Measurements from ENCODE around the gene CTNNAL1.

CTNNAL1 gene

GRCh38 chr9:109017061-109017460 is 3.8 kb upstream of the CTNNAL1 start:
- Histone ChIP-seq H3K23ac (ENCODE audit: low read depth, low read length, poor library complexity) (no peak overlapping the region), H3K14ac (ENCODE audit: low read length) (no peak overlapping the region), H3K36me3 (replicated peaks in 1 of 2; ENCODE audit: control insufficient read depth in 2 of 2, insufficient read depth in 2 of 2, low read length in 2 of 2) (peaks cover 4 to 44% of the 10 kb centered on the region in 2 donors), H3K4me1 (ENCODE audit: control insufficient read depth in 2 of 2, insufficient read depth in 1 of 2, low read depth in 1 of 2, low read length in 2 of 2) (peaks cover 7% of the 10 kb centered on the region in 2 donors), H2BK5ac (ENCODE audit: low read length) (no peak overlapping the region), H2BK120ac (ENCODE audit: low read depth, low read length) (no peak overlapping the region), H3K18ac (ENCODE audit: low read length) (no peak overlapping the region), H4K91ac (ENCODE audit: low read depth, low read length, poor library complexity) (no peak overlapping the region), H3K27ac (replicated peaks; ENCODE audit: low read length) (no peak overlapping the region), H3K4ac (ENCODE audit: low read length) (no peak overlapping the region), H3K27me3 (ENCODE audit: control insufficient read depth in 3 of 3, insufficient read depth in 3 of 3, low read depth in 1 of 3, low read length in 3 of 3) (no peaks in the 10 kb centered on the region), H2BK15ac (ENCODE audit: low read length) (no peak overlapping the region), H3K4me2 (ENCODE audit: insufficient read depth, low read length, poor library complexity, severe bottlenecking) (no peak overlapping the region), H3K79me1 (ENCODE audit: low read depth, low read length) (peaks cover 4% of the 10 kb centered on the region), H2AFZ (ENCODE audit: low read length) (no peak overlapping the region), H3K9me3 (replicated peaks in 1 of 2; ENCODE audit: control insufficient read depth in 2 of 2, insufficient read depth in 1 of 2, low read depth in 1 of 2, low read length in 2 of 2) (no peaks in the 10 kb centered on the region), H2AK5ac (ENCODE audit: low read depth, low read length) (no peak overlapping the region), H3K9ac (ENCODE audit: low read depth, low read length, poor library complexity) (no peak overlapping the region), H4K8ac (ENCODE audit: low read depth, low read length) (no peak overlapping the region), H2BK12ac (ENCODE audit: low read length) (no peak overlapping the region), H3K4me3 (ENCODE audit: low read length in 2 of 2) (no peak overlapping the region)
- no peak for DNase-seq (ENCODE audit: low spot score)

GRCh38 chr9:109016132-109016531 is 2.8 kb upstream of the CTNNAL1 start:
- Histone ChIP-seq H3K18ac (ENCODE audit: low read length) (no peak overlapping the region), H2BK5ac (ENCODE audit: low read length) (no peak overlapping the region), H4K8ac (ENCODE audit: low read depth, low read length) (no peak overlapping the region), H3K4me2 (ENCODE audit: insufficient read depth, low read length, poor library complexity, severe bottlenecking) (no peak overlapping the region), H3K4me3 (ENCODE audit: low read length in 2 of 2) (no peak overlapping the region), H3K4me1 (ENCODE audit: control insufficient read depth in 2 of 2, insufficient read depth in 1 of 2, low read depth in 1 of 2, low read length in 2 of 2) (peaks cover 9 to 16% of the 10 kb centered on the region in 2 donors), H3K27me3 (ENCODE audit: control insufficient read depth in 3 of 3, insufficient read depth in 3 of 3, low read depth in 1 of 3, low read length in 3 of 3) (no peaks in the 10 kb centered on the region), H2BK120ac (ENCODE audit: low read depth, low read length) (no peak overlapping the region), H3K9ac (ENCODE audit: low read depth, low read length, poor library complexity) (no peak overlapping the region), H3K36me3 (replicated peaks in 1 of 2; ENCODE audit: control insufficient read depth in 2 of 2, insufficient read depth in 2 of 2, low read length in 2 of 2) (peaks cover 4 to 42% of the 10 kb centered on the region in 2 donors), H2BK15ac (ENCODE audit: low read length) (no peak overlapping the region), H2AFZ (ENCODE audit: low read length) (no peak overlapping the region), H3K9me3 (replicated peaks in 1 of 2; ENCODE audit: control insufficient read depth in 2 of 2, insufficient read depth in 1 of 2, low read depth in 1 of 2, low read length in 2 of 2) (no peaks in the 10 kb centered on the region), H3K14ac (ENCODE audit: low read length) (no peak overlapping the region), H3K4ac (ENCODE audit: low read length) (no peak overlapping the region), H3K27ac (replicated peaks; ENCODE audit: low read length) (no peak overlapping the region), H3K79me1 (ENCODE audit: low read depth, low read length) (peaks cover 4% of the 10 kb centered on the region), H2BK12ac (ENCODE audit: low read length) (no peak overlapping the region), H2AK5ac (ENCODE audit: low read depth, low read length) (no peak overlapping the region), H3K23ac (ENCODE audit: low read depth, low read length, poor library complexity) (no peak overlapping the region), H4K91ac (ENCODE audit: low read depth, low read length, poor library complexity) (no peak overlapping the region)
- DNase-seq (ENCODE audit: low spot score): no peak
- no CpG with 5 or more reads among the region's 1 CpG for WGBS, 2 donors (ENCODE audit: extremely low coverage in 2 of 2, insufficient read length in 2 of 2, insufficient replicate concordance in 1 of 2)

GRCh38 chr9:109014608-109015280 is 1.4 kb upstream of the CTNNAL1 start:
- Histone ChIP-seq H3K9me3 (replicated peaks in 1 of 2; ENCODE audit: control insufficient read depth in 2 of 2, insufficient read depth in 1 of 2, low read depth in 1 of 2, low read length in 2 of 2) (peaks cover 0 to 5% of the 10 kb centered on the region in 2 donors), H3K4me3 (ENCODE audit: low read length in 2 of 2) (no peak overlapping the region), H4K8ac (ENCODE audit: low read depth, low read length) (no peak overlapping the region), H3K4ac (ENCODE audit: low read length) (no peak overlapping the region), H3K9ac (ENCODE audit: low read depth, low read length, poor library complexity) (no peak overlapping the region), H3K79me1 (ENCODE audit: low read depth, low read length) (peaks cover 4% of the 10 kb centered on the region), H3K36me3 (replicated peaks in 1 of 2; ENCODE audit: control insufficient read depth in 2 of 2, insufficient read depth in 2 of 2, low read length in 2 of 2) (peaks cover 2 to 28% of the 10 kb centered on the region in 2 donors), H2BK12ac (ENCODE audit: low read length) (no peak overlapping the region), H3K23ac (ENCODE audit: low read depth, low read length, poor library complexity) (no peak overlapping the region), H4K91ac (ENCODE audit: low read depth, low read length, poor library complexity) (peak overlapping the region; percentile 86), H3K14ac (ENCODE audit: low read length) (no peak overlapping the region), H3K18ac (ENCODE audit: low read length) (no peak overlapping the region), H3K27me3 (ENCODE audit: control insufficient read depth in 3 of 3, insufficient read depth in 3 of 3, low read depth in 1 of 3, low read length in 3 of 3) (no peaks in the 10 kb centered on the region), H2AK5ac (ENCODE audit: low read depth, low read length) (no peak overlapping the region), H3K27ac (replicated peaks; ENCODE audit: low read length) (no peak overlapping the region), H3K4me1 (ENCODE audit: control insufficient read depth in 2 of 2, insufficient read depth in 1 of 2, low read depth in 1 of 2, low read length in 2 of 2) (peaks cover 9 to 22% of the 10 kb centered on the region in 2 donors), H2AFZ (ENCODE audit: low read length) (no peak overlapping the region), H2BK5ac (ENCODE audit: low read length) (no peak overlapping the region), H2BK120ac (ENCODE audit: low read depth, low read length) (no peak overlapping the region), H2BK15ac (ENCODE audit: low read length) (no peak overlapping the region), H3K4me2 (ENCODE audit: insufficient read depth, low read length, poor library complexity, severe bottlenecking) (no peak overlapping the region)
- WGBS, 2 donors (ENCODE audit: extremely low coverage in 2 of 2, insufficient read length in 2 of 2, insufficient replicate concordance in 1 of 2): no CpG with 5 or more reads among the region's 7 CpGs
- no peak for DNase-seq (ENCODE audit: low spot score)

DNA sequence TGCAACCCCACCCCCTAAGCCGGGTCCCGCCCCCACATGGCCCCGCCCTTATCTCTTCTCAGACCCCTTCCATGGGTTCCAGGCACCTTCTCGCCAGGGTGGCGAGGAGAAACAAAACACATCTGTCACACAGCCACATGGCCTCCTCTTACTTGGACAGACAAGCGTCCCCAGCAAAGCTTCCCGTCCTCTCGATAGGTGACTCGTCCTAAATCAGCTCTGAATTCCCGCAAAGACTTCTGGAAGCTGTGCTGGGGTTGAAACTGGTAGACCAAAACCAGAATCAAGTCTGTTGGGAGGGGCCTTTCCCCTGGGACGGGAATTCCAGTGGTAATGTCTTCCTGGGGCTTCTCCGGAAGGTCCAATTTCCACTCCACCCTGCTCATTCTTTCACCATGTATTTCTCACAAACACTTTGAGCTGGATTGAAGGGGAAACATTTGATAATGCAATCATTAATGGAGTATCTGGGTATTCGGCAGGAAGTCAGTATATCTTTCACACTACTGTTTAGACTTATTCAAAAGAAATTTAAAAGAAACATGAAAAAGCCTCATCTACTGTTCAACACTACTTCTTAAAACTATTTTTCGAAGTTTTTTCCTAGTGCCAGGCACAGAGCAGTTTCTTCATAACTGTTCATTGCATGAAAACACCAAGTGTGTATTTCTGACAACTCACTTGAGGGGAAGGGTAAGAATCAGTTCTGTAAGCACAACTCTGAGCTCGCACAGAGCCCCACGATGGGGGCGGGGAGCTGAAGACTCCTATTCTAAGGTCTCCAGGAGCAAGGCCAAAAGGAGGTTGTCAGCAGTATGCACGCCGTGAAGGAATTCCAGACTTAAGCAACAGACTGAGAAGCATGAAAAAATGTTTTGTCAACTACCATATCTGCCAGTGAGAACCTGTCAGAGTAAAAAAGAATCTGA is 644 bp upstream of the CTNNAL1 start:
- Histone ChIP-seq H3K27me3 (ENCODE audit: control insufficient read depth in 3 of 3, insufficient read depth in 3 of 3, low read depth in 1 of 3, low read length in 3 of 3) (no peaks in the 10 kb centered on the region), H2BK5ac (ENCODE audit: low read length) (no peak overlapping the region), H3K27ac (replicated peaks; ENCODE audit: low read length) (peak overlapping the region; percentile 4), H3K4me2 (ENCODE audit: insufficient read depth, low read length, poor library complexity, severe bottlenecking) (peak overlapping the region; percentile 89), H2AFZ (ENCODE audit: low read length) (peak overlapping the region; percentile 57), H2BK12ac (ENCODE audit: low read length) (no peak overlapping the region), H3K23ac (ENCODE audit: low read depth, low read length, poor library complexity) (no peak overlapping the region), H3K4ac (ENCODE audit: low read length) (no peak overlapping the region), H3K14ac (ENCODE audit: low read length) (no peak overlapping the region), H3K36me3 (replicated peaks in 1 of 2; ENCODE audit: control insufficient read depth in 2 of 2, insufficient read depth in 2 of 2, low read length in 2 of 2) (peaks cover 2 to 20% of the 10 kb centered on the region in 2 donors), H3K4me1 (ENCODE audit: control insufficient read depth in 2 of 2, insufficient read depth in 1 of 2, low read depth in 1 of 2, low read length in 2 of 2) (peaks cover 9 to 22% of the 10 kb centered on the region in 2 donors), H3K9ac (ENCODE audit: low read depth, low read length, poor library complexity) (no peak overlapping the region), H3K18ac (ENCODE audit: low read length) (no peak overlapping the region), H3K9me3 (replicated peaks in 1 of 2; ENCODE audit: control insufficient read depth in 2 of 2, insufficient read depth in 1 of 2, low read depth in 1 of 2, low read length in 2 of 2) (peaks cover 0 to 5% of the 10 kb centered on the region in 2 donors), H2BK120ac (ENCODE audit: low read depth, low read length) (no peak overlapping the region), H2BK15ac (ENCODE audit: low read length) (no peak overlapping the region), H3K4me3 (ENCODE audit: low read length in 2 of 2) (peak overlapping the region; percentile 35 to 68), H4K8ac (ENCODE audit: low read depth, low read length) (no peak overlapping the region), H4K91ac (ENCODE audit: low read depth, low read length, poor library complexity) (no peak overlapping the region), H3K79me1 (ENCODE audit: low read depth, low read length) (peaks cover 4% of the 10 kb centered on the region), H2AK5ac (ENCODE audit: low read depth, low read length) (no peak overlapping the region)
- no CpG with 5 or more reads among the region's 19 CpGs for WGBS, 2 donors (ENCODE audit: extremely low coverage in 2 of 2, insufficient read length in 2 of 2, insufficient replicate concordance in 1 of 2)
- no peak for DNase-seq (ENCODE audit: low spot score)

Measured in neuronal stem cell (in vitro differentiated cells).